Measurements from ENCODE around the gene RBBP8. TPM values are rescaled to one million over a fixed set of nuclear protein-coding genes. Genes with fewer than 3 reads are reported as not detected.

The RBBP8 gene
- total and polyA plus RNA-seq, 8 donors, result 6.4 to 54.0 (median 30.1) TPM

GRCh38 chr18:22980394-22980793 lies 47.3 kb downstream of the RBBP8 start:
- Histone ChIP-seq H3K4me1 (peaks cover 0 to 9% (median 2%) of the 10 kb centered on the region in 4 donors), H3K36me3 (peaks cover 0 to 15% (median 3%) of the 10 kb centered on the region in 4 donors), H3K27ac (no peak overlapping the region), H3K27me3 (no peaks in the 10 kb centered on the region), H3K9me3 (no peaks in the 10 kb centered on the region), H3K4me3 (no peak overlapping the region)
- TF ChIP-seq POLR2AphosphoS5 (IDR thresholded peaks at IDR 0.05), result no peak
- TF ChIP-seq EP300 (IDR thresholded peaks at IDR 0.05), result no peak
- TF ChIP-seq CTCF (IDR thresholded peaks at IDR 0.05), result no peak
- TF ChIP-seq POLR2A (IDR thresholded peaks at IDR 0.05), result no peak
- no peak for DNase-seq
- 90 to 100% (median 93%) methylated on average over 1 of the region's 1 CpG for WGBS, 5 donors
- intact Hi-C loops (cut with DNase I; ENCODE audit: low total_unique reads), result no loop called here

GRCh38 chr18:22981274-22982133 lies 48.4 kb downstream of the RBBP8 start:
- peaks cover 0 to 22% (median 4%) of the 10 kb centered on the region in 4 donors for H3K36me3 ChIP-seq
- WGBS, 5 donors, result 52 to 74% (median 61%) methylated on average over 6 of the region's 6 CpGs
- peaks cover 0 to 9% (median 2%) of the 10 kb centered on the region in 4 donors for H3K4me1 ChIP-seq
- intact Hi-C loops (cut with DNase I; ENCODE audit: low total_unique reads), result no loop called here
- DNase-seq, result no peak
- H3K27ac ChIP-seq, result peak overlapping the region in 1 of 5 donors; percentile 4
- H3K27me3 ChIP-seq, result no peaks in the 10 kb centered on the region
- no peaks in the 10 kb centered on the region for H3K9me3 ChIP-seq
- H3K4me3 ChIP-seq, result no peak overlapping the region
- no peak for TF ChIP-seq EP300 (IDR thresholded peaks at IDR 0.05)
- no peak for TF ChIP-seq POLR2A (IDR thresholded peaks at IDR 0.05)
- TF ChIP-seq CTCF (IDR thresholded peaks at IDR 0.05), result no peak
- no peak for TF ChIP-seq POLR2AphosphoS5 (IDR thresholded peaks at IDR 0.05)

GRCh38 chr18:22983175-22983574 lies 50.0 kb downstream of the RBBP8 start:
- Histone ChIP-seq H3K4me3 (no peak overlapping the region), H3K27me3 (no peaks in the 10 kb centered on the region), H3K4me1 (peaks cover 0 to 8% (median 0%) of the 10 kb centered on the region in 4 donors), H3K36me3 (peaks cover 3 to 34% (median 15%) of the 10 kb centered on the region in 4 donors), H3K27ac (no peak overlapping the region), H3K9me3 (no peaks in the 10 kb centered on the region)
- 19 to 29% (median 24%) methylated on average over 3 of the region's 3 CpGs for whole genome bisulfite sequencing, 5 donors
- intact Hi-C loops (cut with DNase I; ENCODE audit: low total_unique reads), result no loop called here
- no peak for TF ChIP-seq POLR2AphosphoS5 (IDR thresholded peaks at IDR 0.05)
- TF ChIP-seq CTCF (IDR thresholded peaks at IDR 0.05), result peak in 4 of 7 experiments; percentile 21 to 54 (median 40)
- DNase-seq, result peak in 1 of 2 donors; percentile 58

GRCh38 chr18:22985250-22985649 lies 52.1 kb downstream of the RBBP8 start:
- Histone ChIP-seq H3K9me3 (no peaks in the 10 kb centered on the region), H3K4me3 (no peak overlapping the region), H3K27me3 (no peaks in the 10 kb centered on the region), H3K4me1 (no peaks in the 10 kb centered on the region), H3K27ac (no peak overlapping the region), H3K36me3 (peaks cover 3 to 54% (median 26%) of the 10 kb centered on the region in 4 donors)
- no peak for DNase-seq
- 83 to 89% (median 88%) methylated on average over 2 of the region's 2 CpGs for WGBS, 5 donors
- intact Hi-C loops (cut with DNase I; ENCODE audit: low total_unique reads), result no loop called here
- TF ChIP-seq EP300 (IDR thresholded peaks at IDR 0.05) (no peak), POLR2AphosphoS5 (IDR thresholded peaks at IDR 0.05) (no peak), POLR2A (IDR thresholded peaks at IDR 0.05) (no peak), CTCF (IDR thresholded peaks at IDR 0.05) (no peak)

Data from stomach (tissue), 9 donors.